Measurements from ENCODE around the gene CD164L2.

- TF ChIP-seq CTCF (IDR thresholded peaks at IDR 0.05; ENCODE audit: insufficient read depth, low read length, poor library complexity, severe bottlenecking) (peak; percentile 58), EZH2phosphoT487 (conservative IDR thresholded peaks at IDR 0.05; ENCODE audit: low read length) (no peak)
These were observed 25.7 kb downstream of the CD164L2 start for GRCh38 chr1:27357281-27358037.

Data from SU-DHL-6 (cell line).